Fibroblast of lung (primary cell): ENCODE measurements around the gene SERPINE2.

Experiments
- EZH2 ChIP-seq: IDR thresholded peaks from 2 replicates; pipeline ENCODE4 v1.5.1; 2012; ENCODE audit warnings: low read length, control low read depth, mild to moderate bottlenecking; ENCODE audit errors: missing control alignments
- TF ChIP-seq, protein P1 (sequence below), 2 donors: IDR thresholded peaks in 1 of 2; conservative IDR thresholded peaks in 1 of 2; 1 replicate in 1 of 2; 2 replicates in 1 of 2; pipeline ENCODE4 v1.5.1; 2011 to 2012; ENCODE audit warnings: low read length in 2 of 2, control low read depth in 1 of 2, inconsistent platforms in 1 of 2, low read depth in 1 of 2, mild to moderate bottlenecking in 1 of 2

DNA sequence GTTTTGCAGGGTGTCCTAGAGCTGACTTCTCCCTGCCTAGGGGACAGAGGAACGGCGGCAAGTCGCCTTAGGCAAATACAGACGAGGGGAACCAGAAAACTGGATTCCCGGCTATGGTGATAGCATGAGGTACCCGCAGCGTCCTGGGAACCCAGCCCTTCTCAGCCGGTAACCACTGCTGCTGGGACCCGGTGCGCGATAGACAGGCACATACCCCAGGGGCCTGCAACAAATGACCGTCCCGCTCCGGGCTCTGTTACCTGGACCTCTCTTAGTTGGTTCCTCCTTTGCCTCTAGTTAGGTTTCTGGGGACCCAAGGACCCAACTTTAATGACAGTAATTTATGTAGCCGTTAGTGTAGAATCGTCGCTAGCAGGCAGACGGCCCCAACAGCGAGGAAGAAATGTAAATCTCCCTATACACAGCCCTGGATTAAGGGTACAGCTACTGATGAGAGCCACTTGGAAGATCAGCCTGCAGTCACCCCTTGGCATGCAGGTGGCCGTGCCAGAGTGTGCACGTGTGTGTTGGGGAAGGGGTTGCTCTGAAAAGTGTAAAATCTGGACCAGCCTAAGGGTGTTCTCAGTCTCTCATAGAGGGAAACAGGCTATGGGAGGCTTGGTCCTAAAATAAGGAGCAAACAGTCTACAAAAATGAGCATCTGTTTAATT lies 819 bp upstream of the SERPINE2 start:
- no peak for TF ChIP-seq EZH2
- TF ChIP-seq, protein P1, sequence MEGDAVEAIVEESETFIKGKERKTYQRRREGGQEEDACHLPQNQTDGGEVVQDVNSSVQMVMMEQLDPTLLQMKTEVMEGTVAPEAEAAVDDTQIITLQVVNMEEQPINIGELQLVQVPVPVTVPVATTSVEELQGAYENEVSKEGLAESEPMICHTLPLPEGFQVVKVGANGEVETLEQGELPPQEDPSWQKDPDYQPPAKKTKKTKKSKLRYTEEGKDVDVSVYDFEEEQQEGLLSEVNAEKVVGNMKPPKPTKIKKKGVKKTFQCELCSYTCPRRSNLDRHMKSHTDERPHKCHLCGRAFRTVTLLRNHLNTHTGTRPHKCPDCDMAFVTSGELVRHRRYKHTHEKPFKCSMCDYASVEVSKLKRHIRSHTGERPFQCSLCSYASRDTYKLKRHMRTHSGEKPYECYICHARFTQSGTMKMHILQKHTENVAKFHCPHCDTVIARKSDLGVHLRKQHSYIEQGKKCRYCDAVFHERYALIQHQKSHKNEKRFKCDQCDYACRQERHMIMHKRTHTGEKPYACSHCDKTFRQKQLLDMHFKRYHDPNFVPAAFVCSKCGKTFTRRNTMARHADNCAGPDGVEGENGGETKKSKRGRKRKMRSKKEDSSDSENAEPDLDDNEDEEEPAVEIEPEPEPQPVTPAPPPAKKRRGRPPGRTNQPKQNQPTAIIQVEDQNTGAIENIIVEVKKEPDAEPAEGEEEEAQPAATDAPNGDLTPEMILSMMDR (conservative IDR thresholded peaks at IDR 0.05 in 1 of 2, IDR thresholded peaks at IDR 0.05 in 1 of 2; ENCODE audit: low read depth in 1 of 2, low read length in 2 of 2) = no peak
